Gastrocnemius medialis (tissue), 4 donors: ENCODE results near the gene GOLPH3.

Source experiments
- POLR2A ChIP-seq, 2 donors: fragments of 450-650 bp; IDR thresholded peaks; one replicate each; pipeline ENCODE4 v1.6.1; 2017; ENCODE audit warnings: antibody characterized with exemption in 2 of 2, mild to moderate bottlenecking in 2 of 2, moderate library complexity in 2 of 2
- TF ChIP-seq, protein P1 (sequence below), 5 experiments: fragments of 450-650 bp in 3 of 5; fragments of 200-600 bp in 2 of 5; sonication (generic) in 2 of 5; IDR thresholded peaks in 4 of 5; conservative IDR thresholded peaks in 1 of 5; 1 replicate in 4 of 5; 2 replicates in 1 of 5; pipeline ENCODE4 v1.5.1; 2016 to 2019; ENCODE audit warnings: antibody characterized with exemption in 5 of 5, mild to moderate bottlenecking in 3 of 5, moderate library complexity in 3 of 5

DNA sequence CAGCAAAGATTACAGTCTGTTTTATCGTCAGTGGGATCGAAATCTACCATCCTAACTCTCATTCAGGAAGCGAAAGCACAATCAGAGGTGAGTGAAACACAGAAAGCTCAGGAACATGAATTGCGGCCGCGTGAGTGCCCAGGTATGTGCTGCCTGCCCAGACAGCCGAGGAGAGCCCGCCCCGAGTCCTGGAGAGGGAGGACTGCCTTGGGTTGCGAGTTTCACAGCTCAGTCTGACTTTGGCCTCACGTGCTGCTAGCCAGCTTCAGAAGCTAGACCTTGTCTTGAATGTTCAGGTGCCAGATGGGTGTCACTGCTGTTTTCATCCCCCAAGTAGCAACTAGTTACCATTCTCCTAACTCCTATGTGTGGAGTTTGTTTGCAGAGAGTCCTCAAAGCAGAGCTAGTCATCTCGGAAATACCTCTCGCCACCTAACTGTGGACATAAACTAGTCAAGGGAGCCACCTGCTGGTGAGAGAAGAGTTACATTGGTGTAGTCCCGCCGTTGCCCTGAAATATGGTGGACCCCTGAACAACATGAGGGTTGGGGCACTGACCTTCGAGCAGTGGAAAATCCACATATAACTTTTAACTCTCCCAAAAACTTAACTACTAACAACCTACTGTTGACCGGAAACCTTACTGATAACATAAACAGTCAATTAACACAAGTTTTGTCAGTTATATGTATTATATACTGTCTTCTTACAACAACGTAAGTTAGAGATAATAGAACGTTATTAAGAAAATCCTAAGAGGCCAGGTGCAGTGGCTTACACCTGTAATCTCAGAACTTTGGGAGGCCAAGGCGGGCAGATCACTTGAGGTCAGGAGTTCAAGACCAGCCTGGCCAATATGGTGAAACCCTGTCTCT, 80.9 kb downstream of the GOLPH3 start:
- TF ChIP-seq, protein P1, sequence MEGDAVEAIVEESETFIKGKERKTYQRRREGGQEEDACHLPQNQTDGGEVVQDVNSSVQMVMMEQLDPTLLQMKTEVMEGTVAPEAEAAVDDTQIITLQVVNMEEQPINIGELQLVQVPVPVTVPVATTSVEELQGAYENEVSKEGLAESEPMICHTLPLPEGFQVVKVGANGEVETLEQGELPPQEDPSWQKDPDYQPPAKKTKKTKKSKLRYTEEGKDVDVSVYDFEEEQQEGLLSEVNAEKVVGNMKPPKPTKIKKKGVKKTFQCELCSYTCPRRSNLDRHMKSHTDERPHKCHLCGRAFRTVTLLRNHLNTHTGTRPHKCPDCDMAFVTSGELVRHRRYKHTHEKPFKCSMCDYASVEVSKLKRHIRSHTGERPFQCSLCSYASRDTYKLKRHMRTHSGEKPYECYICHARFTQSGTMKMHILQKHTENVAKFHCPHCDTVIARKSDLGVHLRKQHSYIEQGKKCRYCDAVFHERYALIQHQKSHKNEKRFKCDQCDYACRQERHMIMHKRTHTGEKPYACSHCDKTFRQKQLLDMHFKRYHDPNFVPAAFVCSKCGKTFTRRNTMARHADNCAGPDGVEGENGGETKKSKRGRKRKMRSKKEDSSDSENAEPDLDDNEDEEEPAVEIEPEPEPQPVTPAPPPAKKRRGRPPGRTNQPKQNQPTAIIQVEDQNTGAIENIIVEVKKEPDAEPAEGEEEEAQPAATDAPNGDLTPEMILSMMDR (IDR thresholded peaks at IDR 0.05 in 4 of 5, conservative IDR thresholded peaks at IDR 0.05 in 1 of 5): peak; percentile 64 to 77 (median 76)
- no peak for TF ChIP-seq POLR2A (IDR thresholded peaks at IDR 0.05)
